ENCODE data around the gene GPC5.

Gene GPC5

GRCh38 chr13:92187378-92187989, 789.1 kb downstream of the GPC5 start:
- peak; percentile 85 for TF ChIP-seq CTCF (conservative IDR thresholded peaks at IDR 0.05; ENCODE audit: low read depth, low read length)
- peak; percentile 73 for DNase-seq (ENCODE audit: low read depth)
- H3K4me3 ChIP-seq (ENCODE audit: low read depth, low read length): no peak overlapping the region

GRCh38 chr13:92188574-92188973, 790.2 kb downstream of the GPC5 start:
- H3K4me3 ChIP-seq (ENCODE audit: low read depth, low read length): no peak overlapping the region
- TF ChIP-seq CTCF (conservative IDR thresholded peaks at IDR 0.05; ENCODE audit: low read depth, low read length): no peak

GRCh38 chr13:92196591-92197256, 798.3 kb downstream of the GPC5 start:
- TF ChIP-seq CTCF (conservative IDR thresholded peaks at IDR 0.05; ENCODE audit: low read depth, low read length): no peak
- peak overlapping the region; percentile 38 for H3K4me3 ChIP-seq (ENCODE audit: low read depth, low read length)
- peak; percentile 65 for DNase-seq (ENCODE audit: low read depth)

More at GRCh38 chr13:92188574-92188973, 790.2 kb downstream of the GPC5 start:
- no peak for DNase-seq (ENCODE audit: low read depth)

GRCh38 chr13:92197669-92198068, 799.2 kb downstream of the GPC5 start:
- DNase-seq (ENCODE audit: low read depth): no peak
- TF ChIP-seq CTCF (conservative IDR thresholded peaks at IDR 0.05; ENCODE audit: low read depth, low read length): no peak

GRCh38 chr13:92218615-92219014, 820.2 kb downstream of the GPC5 start:
- no peak for TF ChIP-seq CTCF (conservative IDR thresholded peaks at IDR 0.05; ENCODE audit: low read depth, low read length)

More at GRCh38 chr13:92197669-92198068, 799.2 kb downstream of the GPC5 start:
- H3K4me3 ChIP-seq (ENCODE audit: low read depth, low read length): no peak overlapping the region

GRCh38 chr13:92221916-92222315, 823.5 kb downstream of the GPC5 start:
- no peak overlapping the region for H3K4me3 ChIP-seq (ENCODE audit: low read depth, low read length)
- no peak for TF ChIP-seq CTCF (conservative IDR thresholded peaks at IDR 0.05; ENCODE audit: low read depth, low read length)
- DNase-seq (ENCODE audit: low read depth): peak; percentile 32

More at GRCh38 chr13:92218615-92219014, 820.2 kb downstream of the GPC5 start:
- no peak for DNase-seq (ENCODE audit: low read depth)
- no peak overlapping the region for H3K4me3 ChIP-seq (ENCODE audit: low read depth, low read length)

Data from choroid plexus epithelial cell (primary cell).